Measurements from ENCODE around the gene IGF1. TPM values are rescaled to one million over a fixed set of nuclear protein-coding genes. Genes with fewer than 3 reads are reported as not detected.

IGF1 gene
- total and polyA plus RNA-seq, 9 of the 15 experiments (the other 6 are each of a cell fraction or from before 2014, with no cell fraction given) = 3.7 to 13.9 (median 4.5) TPM

DNA sequence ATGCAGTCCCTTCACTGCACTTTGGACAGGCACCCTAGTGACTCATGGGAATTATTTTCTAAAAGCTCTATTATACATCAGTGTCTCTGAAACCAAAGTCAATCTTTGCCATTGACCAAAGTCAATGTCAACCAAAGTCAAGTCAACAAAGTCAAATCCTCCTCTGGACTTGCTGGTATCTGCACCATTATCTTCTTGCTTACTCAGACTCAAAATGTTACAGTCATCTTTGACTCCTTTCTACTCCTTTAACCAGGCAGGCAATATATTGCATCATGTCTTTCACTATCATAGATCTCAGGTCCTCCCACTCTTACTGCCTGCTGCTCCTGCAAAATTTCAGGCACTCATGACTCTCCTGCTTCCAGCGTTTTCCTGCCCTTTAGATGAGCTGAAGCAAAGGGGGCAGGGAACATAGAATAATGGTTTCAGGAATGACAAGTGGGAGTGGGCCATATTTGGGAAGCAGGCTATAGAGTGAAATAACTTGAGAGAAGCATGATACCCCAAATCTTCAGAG, 39.2 kb downstream of the IGF1 start (continued):
- TF ChIP-seq TSC22D4 (tag; IDR thresholded peaks at IDR 0.05) (no peak), NFATC3 (IDR thresholded peaks at IDR 0.05) (0 out of 2 replicates have a peak, but pooled peaks have one; percentile 55), OTX1 (CRISPR knock-in tag; IDR thresholded peaks at IDR 0.05) (0 out of 2 replicates have a peak, but pooled peaks have one; percentile 18), HDAC1 (IDR thresholded peaks at IDR 0.05) (peak in 1 of 2 experiments; percentile 72; a peak in 2 of 4 replicates), NELFE (IDR thresholded peaks at IDR 0.05; ENCODE audit: insufficient read depth, insufficient read length) (no peak), ZNF175 (CRISPR knock-in tag; IDR thresholded peaks at IDR 0.05; ENCODE audit: low read depth) (peak; percentile 93), TRIM28 (IDR thresholded peaks at IDR 0.05) (peak; percentile 52; the same call in 1 of the 2 replicates), FOS (IDR thresholded peaks at IDR 0.05; ENCODE audit: extremely low read depth, insufficient read length) (no peak), THRB (CRISPR knock-in tag; conservative IDR thresholded peaks at IDR 0.05) (no peak), DDX20 (tag; IDR thresholded peaks at IDR 0.05; ENCODE audit: low read depth) (no peak), SMC3 (conservative IDR thresholded peaks at IDR 0.05; ENCODE audit: insufficient read depth, low read depth, low read length) (no peak), ZNF644 (tag; IDR thresholded peaks at IDR 0.05; ENCODE audit: low read depth) (peak; percentile 46; the same call in 1 of the 2 replicates), SMARCE1 (IDR thresholded peaks at IDR 0.05) (peak; percentile 94)
- TF ChIP-seq, protein P1, sequence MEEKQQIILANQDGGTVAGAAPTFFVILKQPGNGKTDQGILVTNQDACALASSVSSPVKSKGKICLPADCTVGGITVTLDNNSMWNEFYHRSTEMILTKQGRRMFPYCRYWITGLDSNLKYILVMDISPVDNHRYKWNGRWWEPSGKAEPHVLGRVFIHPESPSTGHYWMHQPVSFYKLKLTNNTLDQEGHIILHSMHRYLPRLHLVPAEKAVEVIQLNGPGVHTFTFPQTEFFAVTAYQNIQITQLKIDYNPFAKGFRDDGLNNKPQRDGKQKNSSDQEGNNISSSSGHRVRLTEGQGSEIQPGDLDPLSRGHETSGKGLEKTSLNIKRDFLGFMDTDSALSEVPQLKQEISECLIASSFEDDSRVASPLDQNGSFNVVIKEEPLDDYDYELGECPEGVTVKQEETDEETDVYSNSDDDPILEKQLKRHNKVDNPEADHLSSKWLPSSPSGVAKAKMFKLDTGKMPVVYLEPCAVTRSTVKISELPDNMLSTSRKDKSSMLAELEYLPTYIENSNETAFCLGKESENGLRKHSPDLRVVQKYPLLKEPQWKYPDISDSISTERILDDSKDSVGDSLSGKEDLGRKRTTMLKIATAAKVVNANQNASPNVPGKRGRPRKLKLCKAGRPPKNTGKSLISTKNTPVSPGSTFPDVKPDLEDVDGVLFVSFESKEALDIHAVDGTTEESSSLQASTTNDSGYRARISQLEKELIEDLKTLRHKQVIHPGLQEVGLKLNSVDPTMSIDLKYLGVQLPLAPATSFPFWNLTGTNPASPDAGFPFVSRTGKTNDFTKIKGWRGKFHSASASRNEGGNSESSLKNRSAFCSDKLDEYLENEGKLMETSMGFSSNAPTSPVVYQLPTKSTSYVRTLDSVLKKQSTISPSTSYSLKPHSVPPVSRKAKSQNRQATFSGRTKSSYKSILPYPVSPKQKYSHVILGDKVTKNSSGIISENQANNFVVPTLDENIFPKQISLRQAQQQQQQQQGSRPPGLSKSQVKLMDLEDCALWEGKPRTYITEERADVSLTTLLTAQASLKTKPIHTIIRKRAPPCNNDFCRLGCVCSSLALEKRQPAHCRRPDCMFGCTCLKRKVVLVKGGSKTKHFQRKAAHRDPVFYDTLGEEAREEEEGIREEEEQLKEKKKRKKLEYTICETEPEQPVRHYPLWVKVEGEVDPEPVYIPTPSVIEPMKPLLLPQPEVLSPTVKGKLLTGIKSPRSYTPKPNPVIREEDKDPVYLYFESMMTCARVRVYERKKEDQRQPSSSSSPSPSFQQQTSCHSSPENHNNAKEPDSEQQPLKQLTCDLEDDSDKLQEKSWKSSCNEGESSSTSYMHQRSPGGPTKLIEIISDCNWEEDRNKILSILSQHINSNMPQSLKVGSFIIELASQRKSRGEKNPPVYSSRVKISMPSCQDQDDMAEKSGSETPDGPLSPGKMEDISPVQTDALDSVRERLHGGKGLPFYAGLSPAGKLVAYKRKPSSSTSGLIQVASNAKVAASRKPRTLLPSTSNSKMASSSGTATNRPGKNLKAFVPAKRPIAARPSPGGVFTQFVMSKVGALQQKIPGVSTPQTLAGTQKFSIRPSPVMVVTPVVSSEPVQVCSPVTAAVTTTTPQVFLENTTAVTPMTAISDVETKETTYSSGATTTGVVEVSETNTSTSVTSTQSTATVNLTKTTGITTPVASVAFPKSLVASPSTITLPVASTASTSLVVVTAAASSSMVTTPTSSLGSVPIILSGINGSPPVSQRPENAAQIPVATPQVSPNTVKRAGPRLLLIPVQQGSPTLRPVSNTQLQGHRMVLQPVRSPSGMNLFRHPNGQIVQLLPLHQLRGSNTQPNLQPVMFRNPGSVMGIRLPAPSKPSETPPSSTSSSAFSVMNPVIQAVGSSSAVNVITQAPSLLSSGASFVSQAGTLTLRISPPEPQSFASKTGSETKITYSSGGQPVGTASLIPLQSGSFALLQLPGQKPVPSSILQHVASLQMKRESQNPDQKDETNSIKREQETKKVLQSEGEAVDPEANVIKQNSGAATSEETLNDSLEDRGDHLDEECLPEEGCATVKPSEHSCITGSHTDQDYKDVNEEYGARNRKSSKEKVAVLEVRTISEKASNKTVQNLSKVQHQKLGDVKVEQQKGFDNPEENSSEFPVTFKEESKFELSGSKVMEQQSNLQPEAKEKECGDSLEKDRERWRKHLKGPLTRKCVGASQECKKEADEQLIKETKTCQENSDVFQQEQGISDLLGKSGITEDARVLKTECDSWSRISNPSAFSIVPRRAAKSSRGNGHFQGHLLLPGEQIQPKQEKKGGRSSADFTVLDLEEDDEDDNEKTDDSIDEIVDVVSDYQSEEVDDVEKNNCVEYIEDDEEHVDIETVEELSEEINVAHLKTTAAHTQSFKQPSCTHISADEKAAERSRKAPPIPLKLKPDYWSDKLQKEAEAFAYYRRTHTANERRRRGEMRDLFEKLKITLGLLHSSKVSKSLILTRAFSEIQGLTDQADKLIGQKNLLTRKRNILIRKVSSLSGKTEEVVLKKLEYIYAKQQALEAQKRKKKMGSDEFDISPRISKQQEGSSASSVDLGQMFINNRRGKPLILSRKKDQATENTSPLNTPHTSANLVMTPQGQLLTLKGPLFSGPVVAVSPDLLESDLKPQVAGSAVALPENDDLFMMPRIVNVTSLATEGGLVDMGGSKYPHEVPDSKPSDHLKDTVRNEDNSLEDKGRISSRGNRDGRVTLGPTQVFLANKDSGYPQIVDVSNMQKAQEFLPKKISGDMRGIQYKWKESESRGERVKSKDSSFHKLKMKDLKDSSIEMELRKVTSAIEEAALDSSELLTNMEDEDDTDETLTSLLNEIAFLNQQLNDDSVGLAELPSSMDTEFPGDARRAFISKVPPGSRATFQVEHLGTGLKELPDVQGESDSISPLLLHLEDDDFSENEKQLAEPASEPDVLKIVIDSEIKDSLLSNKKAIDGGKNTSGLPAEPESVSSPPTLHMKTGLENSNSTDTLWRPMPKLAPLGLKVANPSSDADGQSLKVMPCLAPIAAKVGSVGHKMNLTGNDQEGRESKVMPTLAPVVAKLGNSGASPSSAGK (IDR thresholded peaks at IDR 0.05) = no peak
- TF ChIP-seq, protein P2, sequence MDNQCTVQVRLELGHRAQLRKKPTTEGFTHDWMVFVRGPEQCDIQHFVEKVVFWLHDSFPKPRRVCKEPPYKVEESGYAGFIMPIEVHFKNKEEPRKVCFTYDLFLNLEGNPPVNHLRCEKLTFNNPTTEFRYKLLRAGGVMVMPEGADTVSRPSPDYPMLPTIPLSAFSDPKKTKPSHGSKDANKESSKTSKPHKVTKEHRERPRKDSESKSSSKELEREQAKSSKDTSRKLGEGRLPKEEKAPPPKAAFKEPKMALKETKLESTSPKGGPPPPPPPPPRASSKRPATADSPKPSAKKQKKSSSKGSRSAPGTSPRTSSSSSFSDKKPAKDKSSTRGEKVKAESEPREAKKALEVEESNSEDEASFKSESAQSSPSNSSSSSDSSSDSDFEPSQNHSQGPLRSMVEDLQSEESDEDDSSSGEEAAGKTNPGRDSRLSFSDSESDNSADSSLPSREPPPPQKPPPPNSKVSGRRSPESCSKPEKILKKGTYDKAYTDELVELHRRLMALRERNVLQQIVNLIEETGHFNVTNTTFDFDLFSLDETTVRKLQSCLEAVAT (IDR thresholded peaks at IDR 0.05) = 0 out of 4 replicates have a peak, but pooled peaks have one; percentile 37 to 46

All from K562 (cell line).